ENCODE results near the gene BIN1. TPM values are rescaled to one million over a fixed set of nuclear protein-coding genes. Genes with fewer than 3 reads are reported as not detected.

Gene BIN1
- total RNA-seq, 1 donor from 2014 or later = 33.4 TPM

DNA sequence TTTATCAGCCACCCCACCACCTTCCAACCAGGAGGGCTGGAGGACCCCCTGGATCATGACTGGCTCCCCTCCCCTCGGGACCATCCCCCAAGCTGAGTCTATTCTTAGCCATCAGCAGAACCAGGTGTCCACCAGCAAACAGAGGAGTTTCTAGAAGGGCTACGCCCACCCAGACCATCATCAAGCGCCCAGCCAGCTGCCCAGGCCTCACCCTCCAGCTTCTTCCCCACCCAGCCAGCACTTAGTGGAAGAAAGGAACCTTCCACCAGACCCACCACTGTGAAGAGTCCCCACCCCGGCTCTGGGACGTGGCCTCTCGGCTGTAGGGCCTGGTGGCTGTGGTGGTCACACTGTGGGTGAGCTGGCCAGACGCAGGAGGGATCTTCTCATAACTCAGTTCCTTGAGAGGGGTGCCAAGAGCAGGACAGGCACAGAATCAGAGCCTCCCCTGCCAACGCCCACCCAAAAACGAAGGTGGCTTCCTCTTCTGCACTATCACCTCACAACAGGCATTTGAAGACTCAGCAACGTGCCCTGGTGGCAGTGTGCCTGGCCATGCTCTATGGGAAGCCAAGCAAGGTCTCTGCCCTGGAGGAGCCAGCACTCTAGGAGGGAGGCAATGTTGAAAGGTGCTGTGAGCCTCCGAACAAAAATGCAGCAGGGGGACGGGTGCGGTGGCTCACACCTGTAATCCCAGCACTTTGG, 19.0 kb downstream of the BIN1 start:
- Histone ChIP-seq H3K36me3 (no peaks in the 10 kb centered on the region), H3K27ac (no peak overlapping the region), H3K9me3 (no peaks in the 10 kb centered on the region), H3K4me3 (no peak overlapping the region), H3K27me3 (no peaks in the 10 kb centered on the region), H3K4me1 (peaks cover 51% of the 10 kb centered on the region)
- intact Hi-C loops (cut with DNase I) = no loop called here
- TF ChIP-seq, protein P1, sequence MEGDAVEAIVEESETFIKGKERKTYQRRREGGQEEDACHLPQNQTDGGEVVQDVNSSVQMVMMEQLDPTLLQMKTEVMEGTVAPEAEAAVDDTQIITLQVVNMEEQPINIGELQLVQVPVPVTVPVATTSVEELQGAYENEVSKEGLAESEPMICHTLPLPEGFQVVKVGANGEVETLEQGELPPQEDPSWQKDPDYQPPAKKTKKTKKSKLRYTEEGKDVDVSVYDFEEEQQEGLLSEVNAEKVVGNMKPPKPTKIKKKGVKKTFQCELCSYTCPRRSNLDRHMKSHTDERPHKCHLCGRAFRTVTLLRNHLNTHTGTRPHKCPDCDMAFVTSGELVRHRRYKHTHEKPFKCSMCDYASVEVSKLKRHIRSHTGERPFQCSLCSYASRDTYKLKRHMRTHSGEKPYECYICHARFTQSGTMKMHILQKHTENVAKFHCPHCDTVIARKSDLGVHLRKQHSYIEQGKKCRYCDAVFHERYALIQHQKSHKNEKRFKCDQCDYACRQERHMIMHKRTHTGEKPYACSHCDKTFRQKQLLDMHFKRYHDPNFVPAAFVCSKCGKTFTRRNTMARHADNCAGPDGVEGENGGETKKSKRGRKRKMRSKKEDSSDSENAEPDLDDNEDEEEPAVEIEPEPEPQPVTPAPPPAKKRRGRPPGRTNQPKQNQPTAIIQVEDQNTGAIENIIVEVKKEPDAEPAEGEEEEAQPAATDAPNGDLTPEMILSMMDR (IDR thresholded peaks at IDR 0.05) = no peak
- DNase-seq (no peak), ATAC-seq (no peak)

DNA sequence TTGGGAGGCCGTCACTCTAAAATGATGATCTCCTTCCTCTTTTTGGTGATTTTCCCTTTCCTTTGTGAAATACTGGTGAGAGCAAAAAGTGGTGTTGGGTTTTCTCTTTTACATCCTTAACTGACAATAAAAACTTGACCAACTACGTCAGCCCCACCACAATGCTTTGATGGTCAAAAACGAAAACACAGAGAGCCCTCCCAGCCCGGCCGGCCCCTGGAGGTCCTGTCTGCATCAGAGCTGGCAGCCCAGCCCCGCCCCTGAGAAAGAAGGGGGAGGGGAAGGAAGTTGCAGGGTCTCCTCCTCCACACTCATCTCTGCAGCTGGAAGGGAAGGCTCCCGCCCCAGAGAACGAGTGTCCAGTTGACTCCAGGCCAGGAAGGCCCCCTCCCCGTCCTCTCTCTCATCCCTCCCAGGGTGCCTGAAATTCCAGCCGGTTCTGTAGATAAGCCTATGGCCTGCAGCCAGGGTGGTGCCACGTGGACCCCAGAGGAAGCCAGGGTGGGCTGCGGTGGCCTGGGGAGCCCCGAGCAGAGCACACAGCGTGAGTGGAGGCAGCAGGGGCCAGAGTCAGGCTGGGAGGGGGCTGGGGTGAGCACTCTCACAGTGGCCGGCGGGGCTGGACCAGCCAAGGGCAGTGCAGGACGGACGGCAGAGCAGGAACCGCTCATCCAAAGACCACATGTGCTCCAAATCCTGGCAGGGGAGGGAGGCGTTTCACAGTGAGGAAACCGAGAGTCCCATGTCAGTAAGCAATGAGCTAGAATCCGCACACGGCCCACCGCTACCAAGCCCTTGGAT, 19.8 kb downstream of the BIN1 start:
- no peaks in the 10 kb centered on the region for H3K27me3 ChIP-seq
- ATAC-seq = no peak
- no peak for DNase-seq
- H3K9me3 ChIP-seq = no peaks in the 10 kb centered on the region
- TF ChIP-seq, protein P1 (IDR thresholded peaks at IDR 0.05) = no peak
- peak overlapping the region; percentile 70 for H3K27ac ChIP-seq
- intact Hi-C loops (cut with DNase I) = no loop called here
- peak overlapping the region; percentile 28 for H3K4me3 ChIP-seq
- peaks cover 59% of the 10 kb centered on the region for H3K4me1 ChIP-seq
- H3K36me3 ChIP-seq = no peaks in the 10 kb centered on the region

DNA sequence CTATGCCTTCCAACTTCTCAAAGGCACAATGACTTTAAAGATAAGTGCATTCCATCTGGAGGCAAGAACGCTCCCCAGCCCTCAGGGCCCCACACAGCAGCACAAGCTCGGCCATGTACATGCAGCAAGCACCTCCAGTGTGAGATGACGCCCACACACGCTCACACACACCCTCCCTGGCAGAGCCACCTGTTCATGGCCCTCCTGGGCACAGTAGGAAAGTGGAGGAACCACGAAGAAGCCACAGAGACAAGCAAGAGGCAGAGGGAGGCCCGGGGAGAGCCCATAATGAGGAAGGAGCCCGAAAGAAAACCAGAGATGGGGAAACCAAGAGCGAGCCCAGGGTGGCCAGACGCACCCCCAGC, 21.7 kb downstream of the BIN1 start:
- peaks cover 74% of the 10 kb centered on the region for H3K4me1 ChIP-seq

DNA sequence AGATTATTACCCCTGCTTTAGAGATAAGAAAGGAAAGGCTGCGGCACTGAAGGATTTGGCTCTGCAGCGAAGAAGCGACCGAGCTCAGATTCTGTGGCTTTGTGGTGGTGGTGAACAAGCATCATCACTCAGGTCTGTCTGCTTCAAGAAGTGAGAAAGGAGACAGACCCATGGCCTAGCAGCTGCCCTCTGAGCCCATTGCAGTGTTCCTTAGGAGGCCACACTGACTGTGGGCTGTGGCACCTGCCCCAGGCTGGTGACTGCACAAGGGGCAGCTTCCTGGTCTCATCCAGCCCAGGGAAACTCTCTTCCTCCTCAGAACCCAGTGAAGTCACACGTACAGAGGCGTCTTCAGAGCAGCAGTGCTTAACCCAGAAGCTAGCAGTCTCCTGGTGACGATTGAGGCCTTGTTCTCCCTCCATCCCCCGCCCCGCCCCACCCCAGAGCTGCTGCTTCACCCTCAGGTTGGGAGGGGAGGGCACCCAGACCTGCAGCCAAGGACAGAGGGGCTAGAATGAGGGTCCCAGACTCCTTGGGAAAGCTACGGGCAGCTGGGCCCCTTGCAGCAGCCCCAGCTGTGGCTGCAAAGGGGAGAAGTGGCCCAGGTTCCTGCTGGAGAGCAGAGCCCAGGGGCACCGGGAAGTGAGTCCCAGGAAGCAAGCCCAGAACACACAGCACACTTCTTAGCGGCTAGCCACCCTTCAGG, 22.2 kb downstream of the BIN1 start:
- DNase-seq (no peak), ATAC-seq (peak; percentile 3)
- Histone ChIP-seq H3K4me3 (no peak overlapping the region), H3K36me3 (no peaks in the 10 kb centered on the region), H3K9me3 (no peaks in the 10 kb centered on the region), H3K27me3 (no peaks in the 10 kb centered on the region), H3K27ac (peak overlapping the region; percentile 88), H3K4me1 (peaks cover 79% of the 10 kb centered on the region)
- intact Hi-C loops (cut with DNase I) = no loop called here
- TF ChIP-seq, protein P1 (IDR thresholded peaks at IDR 0.05) = no peak

More for the DNA sequence above, 21.7 kb downstream of the BIN1 start:
- Histone ChIP-seq H3K4me3 (no peak overlapping the region), H3K9me3 (no peaks in the 10 kb centered on the region), H3K27me3 (no peaks in the 10 kb centered on the region), H3K27ac (peak overlapping the region; percentile 88), H3K36me3 (no peaks in the 10 kb centered on the region)
- ATAC-seq (peak; percentile 69), DNase-seq (peak; percentile 86)
- TF ChIP-seq, protein P1 (IDR thresholded peaks at IDR 0.05) = no peak
- intact Hi-C loops (cut with DNase I) = no loop called here

DNA sequence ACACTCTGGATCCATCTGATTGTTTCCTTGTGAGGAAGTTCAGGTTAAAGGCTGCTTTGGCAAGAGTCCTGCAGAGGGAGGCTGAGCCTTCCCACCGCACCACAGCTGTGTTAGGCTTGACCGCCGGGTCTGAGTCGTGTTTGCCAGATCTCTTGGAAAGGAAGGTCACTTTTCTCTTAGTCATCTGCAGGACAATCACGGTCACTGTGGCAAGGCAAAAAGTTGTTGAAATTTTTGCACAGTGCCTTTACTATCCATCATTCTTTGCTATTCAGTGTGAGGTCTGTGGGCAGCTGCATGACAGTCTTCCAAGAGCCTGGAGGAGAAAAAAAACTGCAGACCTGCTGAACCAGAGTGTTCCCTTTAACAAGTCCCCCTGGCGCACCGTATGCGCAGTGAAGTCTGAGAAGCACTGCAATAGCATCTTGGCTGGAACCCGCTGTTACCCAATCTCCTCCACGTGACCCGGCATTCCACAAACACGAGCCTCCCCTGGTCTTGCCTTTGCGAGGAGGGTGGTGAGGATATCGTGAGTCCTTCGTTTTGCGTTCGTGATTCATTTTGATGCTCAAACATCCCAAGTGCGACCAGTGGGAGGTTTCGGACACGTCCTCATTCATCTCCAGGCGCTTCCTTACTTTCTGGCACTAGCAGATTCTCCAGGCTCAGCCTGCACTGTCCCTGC, 23.0 kb downstream of the BIN1 start:
- no peaks in the 10 kb centered on the region for H3K9me3 ChIP-seq
- no peaks in the 10 kb centered on the region for H3K36me3 ChIP-seq
- ATAC-seq (peak; percentile 62), DNase-seq (peak; percentile 88)
- H3K27ac ChIP-seq = peak overlapping the region; percentile 88
- H3K4me3 ChIP-seq = no peak overlapping the region
- TF ChIP-seq, protein P1 (IDR thresholded peaks at IDR 0.05) = peak; percentile 17
- H3K4me1 ChIP-seq = peaks cover 80% of the 10 kb centered on the region
- intact Hi-C loops (cut with DNase I) = no loop called here
- H3K27me3 ChIP-seq = no peaks in the 10 kb centered on the region
